HepG2 (cell line): ENCODE data around the gene APOLD1. TPM values are rescaled to one million over a fixed set of nuclear protein-coding genes. Genes with fewer than 3 reads are reported as not detected.

ENCODE experiments used
- BRCA1 ChIP-seq: sonication (generic); formaldehyde crosslinking; IDR thresholded peaks from 2 replicates; pipeline ENCODE4 v1.4.0; 2020; ENCODE audit warnings: missing genetic modification reagents
- FOXJ3 ChIP-seq: sonication (generic); formaldehyde crosslinking; IDR thresholded peaks from 2 replicates; pipeline ENCODE4 v1.4.0; 2020; ENCODE audit warnings: missing genetic modification reagents, mild to moderate bottlenecking, borderline replicate concordance
- KLF13 ChIP-seq: sonication (generic); formaldehyde crosslinking; IDR thresholded peaks from 2 replicates; pipeline ENCODE4 v1.4.0; 2020; ENCODE audit warnings: mild to moderate bottlenecking, missing genetic modification reagents
- NFATC3 ChIP-seq: sonication (generic); formaldehyde crosslinking; IDR thresholded peaks from 2 replicates; pipeline ENCODE4 v1.5.1; 2020; ENCODE audit warnings: mild to moderate bottlenecking, missing genetic modification reagents
- PHF21A ChIP-seq: sonication (generic); formaldehyde crosslinking; IDR thresholded peaks from 2 replicates; pipeline ENCODE4 v1.5.0; 2020; ENCODE audit warnings: mild to moderate bottlenecking, missing genetic modification reagents
- RBAK ChIP-seq: sonication (generic); formaldehyde crosslinking; IDR thresholded peaks from 2 replicates; pipeline ENCODE4 v1.5.1; 2020; ENCODE audit warnings: mild to moderate bottlenecking, missing genetic modification reagents
- REPIN1 ChIP-seq: sonication (generic); formaldehyde crosslinking; IDR thresholded peaks from 2 replicates; pipeline ENCODE4 v1.8.0; 2022; ENCODE audit warnings: missing genetic modification reagents, low read depth, mild to moderate bottlenecking, borderline replicate concordance
- RFXAP ChIP-seq: sonication (generic); formaldehyde crosslinking; IDR thresholded peaks from 2 replicates; pipeline ENCODE4 v1.4.0; 2020; ENCODE audit warnings: missing genetic modification reagents, borderline replicate concordance
- SAFB2 ChIP-seq: sonication (generic); formaldehyde crosslinking; IDR thresholded peaks from 2 replicates; pipeline ENCODE4 v1.5.1; 2020; ENCODE audit warnings: missing genetic modification reagents, low read depth, mild to moderate bottlenecking, borderline replicate concordance
- SMAD1 ChIP-seq: sonication (generic); formaldehyde crosslinking; IDR thresholded peaks from 2 replicates; pipeline ENCODE4 v1.4.0; 2020; ENCODE audit warnings: missing genetic modification reagents, low read depth, mild to moderate bottlenecking, borderline replicate concordance
- SMAD9 ChIP-seq: sonication (generic); formaldehyde crosslinking; IDR thresholded peaks from 2 replicates; pipeline ENCODE4 v1.5.1; 2020; ENCODE audit warnings: mild to moderate bottlenecking, missing genetic modification reagents
- SOX6 ChIP-seq, 2 experiments: fragments of 450-650 bp in 1 of 2; sonication (generic) in 1 of 2; formaldehyde crosslinking in 1 of 2; IDR thresholded peaks; 2 replicates each; pipeline versions ENCODE4 v1.4.0 to v1.6.1; 2017 to 2020; ENCODE audit warnings: antibody characterized with exemption in 1 of 2, mild to moderate bottlenecking in 1 of 2, missing genetic modification reagents in 1 of 2
- ZNF570 ChIP-seq: sonication (generic); formaldehyde crosslinking; IDR thresholded peaks from 2 replicates; pipeline ENCODE4 v1.4.0; 2020; ENCODE audit warnings: mild to moderate bottlenecking, missing genetic modification reagents, borderline replicate concordance
- ZNF605 ChIP-seq: sonication (generic); formaldehyde crosslinking; IDR thresholded peaks from 2 replicates; pipeline ENCODE4 v1.8.0; 2022; ENCODE audit warnings: mild to moderate bottlenecking, missing genetic modification reagents
- ZNF709 ChIP-seq: sonication (generic); formaldehyde crosslinking; IDR thresholded peaks from 2 replicates; pipeline ENCODE4 v1.5.0; 2020; ENCODE audit warnings: mild to moderate bottlenecking, missing genetic modification reagents
- ZNF737 ChIP-seq: sonication (generic); formaldehyde crosslinking; IDR thresholded peaks from 2 replicates; pipeline ENCODE4 v1.5.0; 2020; ENCODE audit warnings: missing genetic modification reagents, mild to moderate bottlenecking, borderline replicate concordance
- ZNF788 ChIP-seq: sonication (generic); formaldehyde crosslinking; IDR thresholded peaks from 2 replicates; pipeline ENCODE4 v1.5.0; 2020; ENCODE audit warnings: mild to moderate bottlenecking, missing genetic modification reagents, borderline replicate concordance
- ZSCAN30 ChIP-seq: sonication (generic); formaldehyde crosslinking; IDR thresholded peaks from 2 replicates; pipeline ENCODE4 v1.5.0; 2020; ENCODE audit warnings: mild to moderate bottlenecking, missing genetic modification reagents
- polyA plus RNA-seq, 8 experiments: library from polyadenylated mRNA; depleted of rRNA in 3 of 8; stranded (reverse) in 7 of 8; unstranded in 1 of 8; fragments of >200 nt; fragmentation: Illumina TruSeq in 4 of 8; extraction: Trizol in 4 of 8; gene quantifications; 2 replicates each; pipeline versions ENCODE4 v1.2.1 to v1.2.3, GENCODE V29; 2011 to 2016; ENCODE audit warnings: low read depth in 4 of 8, missing spikeins in 1 of 8, mixed read lengths in 1 of 8; ENCODE audit not compliant: insufficient read depth in 1 of 8
- total RNA-seq, 5 experiments: library from RNA; depleted of rRNA; stranded (reverse); fragments of >200 nt; fragmentation: Illumina TruSeq; extraction: Trizol; gene quantifications; 2 replicates each; pipeline ENCODE4 v1.2.3, GENCODE V29; 2016; ENCODE audit warnings: low read depth in 1 of 5
- TF ChIP-seq, protein P1 (sequence below): IDR thresholded peaks from 2 replicates; pipeline ENCODE4 v1.6.1; 2016
- TF ChIP-seq, protein P2 (sequence below): sonication (generic); formaldehyde crosslinking; conservative IDR thresholded peaks from 2 replicates; pipeline ENCODE4 v1.8.0; 2022; ENCODE audit warnings: missing genetic modification reagents
- TF ChIP-seq, protein P3 (sequence below): sonication (generic); formaldehyde crosslinking; IDR thresholded peaks from 2 replicates; pipeline ENCODE4 v1.9.0; 2022; ENCODE audit warnings: missing genetic modification reagents, mild to moderate bottlenecking, borderline replicate concordance
- TF ChIP-seq, protein P4 (sequence below): sonication (generic); formaldehyde crosslinking; IDR thresholded peaks from 2 replicates; pipeline ENCODE4 v1.5.0; 2020; ENCODE audit warnings: missing genetic modification reagents

APOLD1 gene
- total and polyA plus RNA-seq, 2 of the 13 experiments (the other 11 are each of a cell fraction or from before 2014, with no cell fraction given): 0.20 to 0.84 TPM

DNA sequence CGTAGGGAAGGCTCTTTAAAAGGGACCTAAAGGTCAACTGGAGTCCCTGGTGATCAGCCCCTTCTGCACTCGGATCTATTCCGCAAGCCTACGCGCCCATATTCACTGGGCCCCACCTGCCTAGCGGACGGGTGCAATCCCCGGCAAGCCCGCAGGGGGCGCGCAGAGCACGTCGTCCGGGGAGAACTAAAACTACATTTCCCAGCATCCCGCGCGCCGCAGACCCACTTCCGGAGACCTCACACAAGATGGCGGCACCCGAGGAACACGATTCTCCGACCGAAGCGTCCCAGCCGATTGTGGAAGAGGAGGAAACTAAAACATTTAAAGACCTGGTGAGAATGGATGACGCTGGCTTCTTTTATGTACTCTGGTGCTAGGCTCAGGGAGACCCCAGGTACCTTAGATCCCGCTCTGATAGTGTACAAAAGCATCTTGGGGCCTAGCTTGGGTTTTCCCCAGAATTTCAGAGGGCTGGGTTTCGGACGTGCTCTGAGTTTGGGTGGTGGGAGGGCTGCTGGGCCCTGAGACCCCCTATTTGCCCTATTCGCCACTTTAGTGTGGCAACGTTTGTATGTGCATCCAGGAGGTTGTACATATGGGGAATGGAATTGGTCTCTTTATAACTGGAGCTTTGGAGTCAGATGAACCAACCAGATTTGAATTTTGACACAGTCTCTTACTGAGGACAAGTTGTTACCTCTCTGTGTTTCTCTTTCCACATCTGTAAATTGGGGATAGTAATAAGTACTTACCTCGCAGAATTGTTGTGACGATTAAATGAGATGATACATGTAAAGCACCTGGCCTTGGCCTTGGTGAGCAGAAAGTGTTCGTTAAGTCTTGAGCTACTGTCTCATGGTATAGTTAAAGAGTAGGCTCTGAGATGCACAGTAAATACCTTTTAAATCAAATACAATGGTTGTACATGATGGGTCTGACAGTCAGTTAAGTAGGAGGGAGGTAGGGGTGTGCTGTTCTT lies 28.0 kb downstream of the APOLD1 start, which contains the start of gene DDX47 (continued):
- TF ChIP-seq, protein P1, sequence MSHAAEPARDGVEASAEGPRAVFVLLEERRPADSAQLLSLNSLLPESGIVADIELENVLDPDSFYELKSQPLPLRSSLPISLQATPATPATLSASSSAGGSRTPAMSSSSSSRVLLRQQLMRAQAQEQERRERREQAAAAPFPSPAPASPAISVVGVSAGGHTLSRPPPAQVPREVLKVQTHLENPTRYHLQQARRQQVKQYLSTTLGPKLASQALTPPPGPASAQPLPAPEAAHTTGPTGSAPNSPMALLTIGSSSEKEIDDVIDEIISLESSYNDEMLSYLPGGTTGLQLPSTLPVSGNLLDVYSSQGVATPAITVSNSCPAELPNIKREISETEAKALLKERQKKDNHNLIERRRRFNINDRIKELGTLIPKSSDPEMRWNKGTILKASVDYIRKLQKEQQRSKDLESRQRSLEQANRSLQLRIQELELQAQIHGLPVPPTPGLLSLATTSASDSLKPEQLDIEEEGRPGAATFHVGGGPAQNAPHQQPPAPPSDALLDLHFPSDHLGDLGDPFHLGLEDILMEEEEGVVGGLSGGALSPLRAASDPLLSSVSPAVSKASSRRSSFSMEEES (CRISPR knock-in tag): no peak
- TF ChIP-seq SMAD9 (no peak), ZNF605 (CRISPR knock-in tag) (peak; percentile 87), NFATC3 (CRISPR knock-in tag) (peak; percentile 82; the same call in 1 of the 2 replicates), ZNF709 (CRISPR knock-in tag) (peak; percentile 70; the same call in 1 of the 2 replicates), PHF21A (CRISPR knock-in tag) (peak; percentile 72; the same call in 1 of the 2 replicates), ZNF570 (no peak), BRCA1 (no peak), RBAK (no peak), SMAD1 (CRISPR knock-in tag) (no peak), RFXAP (CRISPR knock-in tag) (peak; percentile 40; the same call in 1 of the 2 replicates), ZSCAN30 (CRISPR knock-in tag) (no peak), REPIN1 (CRISPR knock-in tag) (peak; percentile 78), ZNF788 (peak; percentile 91; the same call in 1 of the 2 replicates), KLF13 (no peak), FOXJ3 (CRISPR knock-in tag) (no peak), ZNF737 (CRISPR knock-in tag) (no peak), SOX6 (IDR thresholded peaks at IDR 0.05) (no peak), SOX6 (CRISPR knock-in tag; IDR thresholded peaks at IDR 0.05) (0 out of 2 replicates have a peak, but pooled peaks have one; percentile 2), SAFB2 (CRISPR knock-in tag) (no peak; the same call in 1 of the 2 replicates)
- TF ChIP-seq, protein P2, sequence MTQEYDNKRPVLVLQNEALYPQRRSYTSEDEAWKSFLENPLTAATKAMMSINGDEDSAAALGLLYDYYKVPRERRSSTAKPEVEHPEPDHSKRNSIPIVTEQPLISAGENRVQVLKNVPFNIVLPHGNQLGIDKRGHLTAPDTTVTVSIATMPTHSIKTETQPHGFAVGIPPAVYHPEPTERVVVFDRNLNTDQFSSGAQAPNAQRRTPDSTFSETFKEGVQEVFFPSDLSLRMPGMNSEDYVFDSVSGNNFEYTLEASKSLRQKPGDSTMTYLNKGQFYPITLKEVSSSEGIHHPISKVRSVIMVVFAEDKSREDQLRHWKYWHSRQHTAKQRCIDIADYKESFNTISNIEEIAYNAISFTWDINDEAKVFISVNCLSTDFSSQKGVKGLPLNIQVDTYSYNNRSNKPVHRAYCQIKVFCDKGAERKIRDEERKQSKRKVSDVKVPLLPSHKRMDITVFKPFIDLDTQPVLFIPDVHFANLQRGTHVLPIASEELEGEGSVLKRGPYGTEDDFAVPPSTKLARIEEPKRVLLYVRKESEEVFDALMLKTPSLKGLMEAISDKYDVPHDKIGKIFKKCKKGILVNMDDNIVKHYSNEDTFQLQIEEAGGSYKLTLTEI (CRISPR knock-in tag): no peak
- TF ChIP-seq, protein P3, sequence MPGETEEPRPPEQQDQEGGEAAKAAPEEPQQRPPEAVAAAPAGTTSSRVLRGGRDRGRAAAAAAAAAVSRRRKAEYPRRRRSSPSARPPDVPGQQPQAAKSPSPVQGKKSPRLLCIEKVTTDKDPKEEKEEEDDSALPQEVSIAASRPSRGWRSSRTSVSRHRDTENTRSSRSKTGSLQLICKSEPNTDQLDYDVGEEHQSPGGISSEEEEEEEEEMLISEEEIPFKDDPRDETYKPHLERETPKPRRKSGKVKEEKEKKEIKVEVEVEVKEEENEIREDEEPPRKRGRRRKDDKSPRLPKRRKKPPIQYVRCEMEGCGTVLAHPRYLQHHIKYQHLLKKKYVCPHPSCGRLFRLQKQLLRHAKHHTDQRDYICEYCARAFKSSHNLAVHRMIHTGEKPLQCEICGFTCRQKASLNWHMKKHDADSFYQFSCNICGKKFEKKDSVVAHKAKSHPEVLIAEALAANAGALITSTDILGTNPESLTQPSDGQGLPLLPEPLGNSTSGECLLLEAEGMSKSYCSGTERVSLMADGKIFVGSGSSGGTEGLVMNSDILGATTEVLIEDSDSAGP (CRISPR knock-in tag): peak; percentile 76
- TF ChIP-seq, protein P4, sequence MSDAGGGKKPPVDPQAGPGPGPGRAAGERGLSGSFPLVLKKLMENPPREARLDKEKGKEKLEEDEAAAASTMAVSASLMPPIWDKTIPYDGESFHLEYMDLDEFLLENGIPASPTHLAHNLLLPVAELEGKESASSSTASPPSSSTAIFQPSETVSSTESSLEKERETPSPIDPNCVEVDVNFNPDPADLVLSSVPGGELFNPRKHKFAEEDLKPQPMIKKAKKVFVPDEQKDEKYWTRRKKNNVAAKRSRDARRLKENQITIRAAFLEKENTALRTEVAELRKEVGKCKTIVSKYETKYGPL (CRISPR knock-in tag): no peak
